Measurements from ENCODE around the gene GALNT14.

GALNT14 gene

GRCh38 chr2:31012406-31012805 lies 125.8 kb downstream of the GALNT14 start:
- Mint-ChIP-seq H3K4me3 (no peak overlapping the region), H3K9me3 (no peaks in the 10 kb centered on the region), H3K4me1 (peaks cover 4 to 5% of the 10 kb centered on the region in 2 donors), H3K27me3 (no peaks in the 10 kb centered on the region), H3K27ac (no peak overlapping the region), H3K36me3 (peaks cover 0 to 2% of the 10 kb centered on the region in 2 donors)
- DNase-seq (no peak), ATAC-seq (replicated peaks) (no peak)

- DNase-seq (no peak), ATAC-seq (replicated peaks) (no peak)
- Mint-ChIP-seq H3K9me3 (no peaks in the 10 kb centered on the region), H3K27ac (no peak overlapping the region), H3K36me3 (peaks cover 0 to 2% of the 10 kb centered on the region in 2 donors), H3K27me3 (no peaks in the 10 kb centered on the region), H3K4me3 (no peak overlapping the region), H3K4me1 (peaks cover 4 to 5% of the 10 kb centered on the region in 2 donors)
Observed at GRCh38 chr2:31011587-31011986, 126.7 kb downstream of the GALNT14 start.

- H3K27ac Mint-ChIP-seq: no peak overlapping the region
- no peaks in the 10 kb centered on the region for H3K9me3 Mint-ChIP-seq
- no peak for ATAC-seq (replicated peaks)
- peaks cover 4 to 5% of the 10 kb centered on the region in 2 donors for H3K4me1 Mint-ChIP-seq
- no peak for DNase-seq
- H3K36me3 Mint-ChIP-seq: peaks cover 0 to 2% of the 10 kb centered on the region in 2 donors
- H3K4me3 Mint-ChIP-seq: no peak overlapping the region
- H3K27me3 Mint-ChIP-seq: no peaks in the 10 kb centered on the region
Observed at GRCh38 chr2:31008561-31009114, 129.6 kb downstream of the GALNT14 start.

- no peak overlapping the region for H3K27ac Mint-ChIP-seq
- H3K27me3 Mint-ChIP-seq: no peaks in the 10 kb centered on the region
- ATAC-seq (replicated peaks): no peak
- no peak for DNase-seq
- no peaks in the 10 kb centered on the region for H3K36me3 Mint-ChIP-seq
- H3K4me1 Mint-ChIP-seq: no peaks in the 10 kb centered on the region
- no peak overlapping the region for H3K4me3 Mint-ChIP-seq
- H3K9me3 Mint-ChIP-seq: no peaks in the 10 kb centered on the region
Observed at GRCh38 chr2:31004257-31004656, 134.0 kb downstream of the GALNT14 start.

- no peaks in the 10 kb centered on the region for H3K4me1 Mint-ChIP-seq
- DNase-seq (no peak), ATAC-seq (replicated peaks) (no peak)
- H3K27me3 Mint-ChIP-seq: no peaks in the 10 kb centered on the region
- H3K36me3 Mint-ChIP-seq: no peaks in the 10 kb centered on the region
- no peaks in the 10 kb centered on the region for H3K9me3 Mint-ChIP-seq
- no peak overlapping the region for H3K27ac Mint-ChIP-seq
- H3K4me3 Mint-ChIP-seq: no peak overlapping the region
Observed at GRCh38 chr2:31003749-31004148, 134.5 kb downstream of the GALNT14 start.

GRCh38 chr2:31002537-31003150 lies 135.6 kb downstream of the GALNT14 start:
- H3K4me3 Mint-ChIP-seq: no peak overlapping the region
- H3K4me1 Mint-ChIP-seq: no peaks in the 10 kb centered on the region
- H3K36me3 Mint-ChIP-seq: no peaks in the 10 kb centered on the region
- ATAC-seq (replicated peaks): no peak
- no peaks in the 10 kb centered on the region for H3K9me3 Mint-ChIP-seq
- DNase-seq: no peak
- no peak overlapping the region for H3K27ac Mint-ChIP-seq
- no peaks in the 10 kb centered on the region for H3K27me3 Mint-ChIP-seq

- ATAC-seq (replicated peaks) (no peak), DNase-seq (no peak)
- H3K4me3 Mint-ChIP-seq: no peak overlapping the region
- H3K27me3 Mint-ChIP-seq: no peaks in the 10 kb centered on the region
- no peaks in the 10 kb centered on the region for H3K4me1 Mint-ChIP-seq
- no peaks in the 10 kb centered on the region for H3K9me3 Mint-ChIP-seq
- H3K27ac Mint-ChIP-seq: no peak overlapping the region
- no peaks in the 10 kb centered on the region for H3K36me3 Mint-ChIP-seq
Observed at GRCh38 chr2:31000970-31001369, 137.3 kb downstream of the GALNT14 start.

- H3K27ac Mint-ChIP-seq: no peak overlapping the region
- ATAC-seq (replicated peaks) (no peak), DNase-seq (no peak)
- no peaks in the 10 kb centered on the region for H3K36me3 Mint-ChIP-seq
- H3K4me1 Mint-ChIP-seq: no peaks in the 10 kb centered on the region
- H3K27me3 Mint-ChIP-seq: no peaks in the 10 kb centered on the region
- no peaks in the 10 kb centered on the region for H3K9me3 Mint-ChIP-seq
- H3K4me3 Mint-ChIP-seq: no peak overlapping the region
Observed at GRCh38 chr2:30998672-30999071, 139.6 kb downstream of the GALNT14 start.

- no peaks in the 10 kb centered on the region for H3K36me3 Mint-ChIP-seq
- H3K9me3 Mint-ChIP-seq: no peaks in the 10 kb centered on the region
- no peak overlapping the region for H3K4me3 Mint-ChIP-seq
- ATAC-seq (replicated peaks) (no peak), DNase-seq (no peak)
- H3K4me1 Mint-ChIP-seq: no peaks in the 10 kb centered on the region
- H3K27ac Mint-ChIP-seq: no peak overlapping the region
- no peaks in the 10 kb centered on the region for H3K27me3 Mint-ChIP-seq
Observed at GRCh38 chr2:30997979-30998378, 140.3 kb downstream of the GALNT14 start.

GRCh38 chr2:30994227-30995056 lies 143.8 kb downstream of the GALNT14 start:
- no peak for DNase-seq
- no peak for ATAC-seq (replicated peaks)
- no peak overlapping the region for H3K4me3 Mint-ChIP-seq
- H3K36me3 Mint-ChIP-seq: no peaks in the 10 kb centered on the region
- H3K27me3 Mint-ChIP-seq: no peaks in the 10 kb centered on the region
- H3K4me1 Mint-ChIP-seq: no peaks in the 10 kb centered on the region
- H3K9me3 Mint-ChIP-seq: no peaks in the 10 kb centered on the region
- H3K27ac Mint-ChIP-seq: no peak overlapping the region

- H3K4me1 Mint-ChIP-seq: no peaks in the 10 kb centered on the region
- DNase-seq (no peak), ATAC-seq (replicated peaks) (no peak)
- H3K4me3 Mint-ChIP-seq: no peak overlapping the region
- no peaks in the 10 kb centered on the region for H3K9me3 Mint-ChIP-seq
- no peaks in the 10 kb centered on the region for H3K27me3 Mint-ChIP-seq
- no peak overlapping the region for H3K27ac Mint-ChIP-seq
- no peaks in the 10 kb centered on the region for H3K36me3 Mint-ChIP-seq
Observed at GRCh38 chr2:30992781-30993180, 145.5 kb downstream of the GALNT14 start.

GRCh38 chr2:30990671-30991070 lies 147.6 kb downstream of the GALNT14 start:
- no peaks in the 10 kb centered on the region for H3K4me1 Mint-ChIP-seq
- ATAC-seq (replicated peaks) (no peak), DNase-seq (no peak)
- H3K36me3 Mint-ChIP-seq: no peaks in the 10 kb centered on the region
- H3K4me3 Mint-ChIP-seq: no peak overlapping the region
- no peaks in the 10 kb centered on the region for H3K27me3 Mint-ChIP-seq
- H3K9me3 Mint-ChIP-seq: no peaks in the 10 kb centered on the region
- no peak overlapping the region for H3K27ac Mint-ChIP-seq

GRCh38 chr2:30990176-30990575 lies 148.1 kb downstream of the GALNT14 start:
- DNase-seq: no peak
- Mint-ChIP-seq H3K9me3 (no peaks in the 10 kb centered on the region), H3K36me3 (no peaks in the 10 kb centered on the region), H3K4me3 (no peak overlapping the region), H3K27ac (no peak overlapping the region), H3K27me3 (no peaks in the 10 kb centered on the region), H3K4me1 (no peaks in the 10 kb centered on the region)
- no peak for ATAC-seq (replicated peaks)

GRCh38 chr2:30989746-30990145 lies 148.5 kb downstream of the GALNT14 start:
- H3K4me1 Mint-ChIP-seq: no peaks in the 10 kb centered on the region
- no peak overlapping the region for H3K27ac Mint-ChIP-seq
- no peaks in the 10 kb centered on the region for H3K36me3 Mint-ChIP-seq
- ATAC-seq (replicated peaks) (no peak), DNase-seq (no peak)
- no peaks in the 10 kb centered on the region for H3K27me3 Mint-ChIP-seq
- H3K9me3 Mint-ChIP-seq: no peaks in the 10 kb centered on the region
- no peak overlapping the region for H3K4me3 Mint-ChIP-seq

GRCh38 chr2:30987566-30987965 lies 150.7 kb downstream of the GALNT14 start:
- H3K4me1 Mint-ChIP-seq: no peaks in the 10 kb centered on the region
- DNase-seq (no peak), ATAC-seq (replicated peaks) (no peak)
- no peaks in the 10 kb centered on the region for H3K27me3 Mint-ChIP-seq
- H3K9me3 Mint-ChIP-seq: no peaks in the 10 kb centered on the region
- H3K36me3 Mint-ChIP-seq: no peaks in the 10 kb centered on the region
- no peak overlapping the region for H3K27ac Mint-ChIP-seq
- no peak overlapping the region for H3K4me3 Mint-ChIP-seq

All from stimulated activated naive B cell treated with anti-CD40 and anti-IgM and Interleukin-4, amounts not matched to agents 10 μg/mL and 1 μg/mL and 100 μg/mL, for 72 hours (primary cell).